ENCODE measurements around the gene CDC42EP2. TPM values are rescaled to one million over a fixed set of nuclear protein-coding genes. Genes with fewer than 3 reads are reported as not detected.

The CDC42EP2 gene
- total and polyA plus RNA-seq, 2 of the 13 experiments (the other 11 are each of a cell fraction or from before 2014, with no cell fraction given), result 2.3 to 7.1 TPM

DNA sequence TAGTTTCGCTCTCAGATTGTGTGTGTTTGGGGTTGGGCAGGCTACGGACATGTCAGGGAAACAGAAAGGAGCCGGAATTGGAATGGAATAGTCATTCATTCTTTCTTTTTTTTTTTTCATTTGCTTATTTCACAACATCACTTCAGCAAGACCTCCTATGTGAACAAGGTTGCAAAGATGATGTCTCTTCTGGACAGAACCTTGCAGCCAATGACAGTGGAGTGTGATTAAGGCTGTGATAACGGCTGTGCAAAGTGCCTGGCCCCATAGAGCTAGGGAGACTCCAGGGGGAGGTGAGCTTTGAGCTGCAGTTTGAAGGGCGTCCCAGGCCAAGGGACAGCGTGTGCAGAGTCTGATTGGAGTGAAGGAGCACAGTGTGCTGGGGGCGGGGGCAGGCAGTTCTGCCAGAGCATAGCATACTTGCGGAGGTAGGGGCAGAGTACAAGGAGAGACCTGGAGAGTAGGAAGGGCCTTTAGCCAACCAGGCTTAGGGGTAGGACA lies 43.2 kb downstream of the CDC42EP2 start (continued):
- TF ChIP-seq, protein P1, sequence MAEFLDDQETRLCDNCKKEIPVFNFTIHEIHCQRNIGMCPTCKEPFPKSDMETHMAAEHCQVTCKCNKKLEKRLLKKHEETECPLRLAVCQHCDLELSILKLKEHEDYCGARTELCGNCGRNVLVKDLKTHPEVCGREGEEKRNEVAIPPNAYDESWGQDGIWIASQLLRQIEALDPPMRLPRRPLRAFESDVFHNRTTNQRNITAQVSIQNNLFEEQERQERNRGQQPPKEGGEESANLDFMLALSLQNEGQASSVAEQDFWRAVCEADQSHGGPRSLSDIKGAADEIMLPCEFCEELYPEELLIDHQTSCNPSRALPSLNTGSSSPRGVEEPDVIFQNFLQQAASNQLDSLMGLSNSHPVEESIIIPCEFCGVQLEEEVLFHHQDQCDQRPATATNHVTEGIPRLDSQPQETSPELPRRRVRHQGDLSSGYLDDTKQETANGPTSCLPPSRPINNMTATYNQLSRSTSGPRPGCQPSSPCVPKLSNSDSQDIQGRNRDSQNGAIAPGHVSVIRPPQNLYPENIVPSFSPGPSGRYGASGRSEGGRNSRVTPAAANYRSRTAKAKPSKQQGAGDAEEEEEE (CRISPR knock-in tag; IDR thresholded peaks at IDR 0.05; ENCODE audit: borderline replicate concordance), result no peak
- peak; percentile 45; the same call in 1 of the 2 replicates for TF ChIP-seq JUNB (CRISPR knock-in tag; IDR thresholded peaks at IDR 0.05; ENCODE audit: borderline replicate concordance)
- no peak for TF ChIP-seq E2F1 (CRISPR knock-in tag; IDR thresholded peaks at IDR 0.05)
- no peak for TF ChIP-seq ZNF660 (CRISPR knock-in tag; IDR thresholded peaks at IDR 0.05; ENCODE audit: borderline replicate concordance, low read depth)
- TF ChIP-seq MZF1 (CRISPR knock-in tag; IDR thresholded peaks at IDR 0.05; ENCODE audit: borderline replicate concordance), result no peak
- TF ChIP-seq POLR2A (IDR thresholded peaks at IDR 0.05; ENCODE audit: insufficient read depth in 1 of 2, low read depth in 2 of 2, low read length in 2 of 2), result peak; percentile 32 to 60; a peak in 1 of 4 replicates
- TF ChIP-seq RELA (CRISPR knock-in tag; IDR thresholded peaks at IDR 0.05), result no peak
- no peak for TF ChIP-seq ZNF354B (CRISPR knock-in tag; IDR thresholded peaks at IDR 0.05)
- TF ChIP-seq DDIT3 (CRISPR knock-in tag; IDR thresholded peaks at IDR 0.05), result no peak
- no peak for TF ChIP-seq ZNF17 (CRISPR knock-in tag; IDR thresholded peaks at IDR 0.05)
- no peak; the same call in 1 of the 2 replicates for TF ChIP-seq ZKSCAN5 (CRISPR knock-in tag; IDR thresholded peaks at IDR 0.05)
- TF ChIP-seq FOXP4 (CRISPR knock-in tag; IDR thresholded peaks at IDR 0.05), result peak; percentile 77
- no peak for TF ChIP-seq ZNF234 (CRISPR knock-in tag; conservative IDR thresholded peaks at IDR 0.05)
- no peak for TF ChIP-seq ARNT (IDR thresholded peaks at IDR 0.05)
- TF ChIP-seq ZNF335 (CRISPR knock-in tag; IDR thresholded peaks at IDR 0.05), result no peak
- no peak for TF ChIP-seq ZBTB37 (CRISPR knock-in tag; IDR thresholded peaks at IDR 0.05)
- TF ChIP-seq ATAD3A (CRISPR knock-in tag; IDR thresholded peaks at IDR 0.05), result no peak
- TF ChIP-seq IRF9 (CRISPR knock-in tag; IDR thresholded peaks at IDR 0.05; ENCODE audit: borderline replicate concordance), result peak; percentile 41; the same call in 1 of the 2 replicates
- no peak for TF ChIP-seq ZNF251 (CRISPR knock-in tag; IDR thresholded peaks at IDR 0.05)
- TF ChIP-seq ZNF543 (CRISPR knock-in tag; IDR thresholded peaks at IDR 0.05), result no peak
- no peak for TF ChIP-seq ZNF761 (CRISPR knock-in tag; conservative IDR thresholded peaks at IDR 0.05)
- TF ChIP-seq, protein P2, sequence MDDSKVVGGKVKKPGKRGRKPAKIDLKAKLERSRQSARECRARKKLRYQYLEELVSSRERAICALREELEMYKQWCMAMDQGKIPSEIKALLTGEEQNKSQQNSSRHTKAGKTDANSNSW (CRISPR knock-in tag; IDR thresholded peaks at IDR 0.05; ENCODE audit: borderline replicate concordance), result no peak
- peak; percentile 69 for TF ChIP-seq NFYC (CRISPR knock-in tag; IDR thresholded peaks at IDR 0.05)
